NT2/D1 (cell line): ENCODE results near the gene CDH4.

ENCODE experiments used
- DNase-seq: peaks from one replicate; pipeline ENCODE4 v3.0.0-alpha.2; 2011; ENCODE audit warnings: low read depth, low spot score
- H3K27me3 ChIP-seq: 2 replicates; pipeline ENCODE4 v1.6.0; 2011; ENCODE audit warnings: mild to moderate bottlenecking; ENCODE audit not compliant: insufficient read length, insufficient read depth
- H3K36me3 ChIP-seq: 2 replicates; pipeline ENCODE4 v1.6.1; 2011; ENCODE audit warnings: mild to moderate bottlenecking, low read length, mixed read lengths; ENCODE audit not compliant: insufficient read depth, insufficient read length
- H3K4me1 ChIP-seq: 2 replicates; pipeline ENCODE4 v1.5.1; 2011; ENCODE audit not compliant: insufficient read depth, insufficient read length
- H3K4me3 ChIP-seq: 2 replicates; pipeline ENCODE4 v1.5.1; 2011; ENCODE audit warnings: low read depth; ENCODE audit not compliant: insufficient read length
- H3K9ac ChIP-seq: 2 replicates; pipeline ENCODE4 v1.6.0; 2011; ENCODE audit warnings: low read depth; ENCODE audit not compliant: insufficient read length
- H3K9me3 ChIP-seq: 2 replicates; pipeline ENCODE4 v1.5.1; 2011; ENCODE audit warnings: mild to moderate bottlenecking, low read length; ENCODE audit not compliant: insufficient read depth
- SUZ12 ChIP-seq: IDR thresholded peaks from 2 replicates; pipeline ENCODE4 v1.6.1; 2011; ENCODE audit not compliant: insufficient read length, insufficient read depth; ENCODE audit errors: extremely low read depth
- YY1 ChIP-seq: IDR thresholded peaks from 2 replicates; pipeline ENCODE4 v1.6.1; 2011; ENCODE audit not compliant: insufficient read length, insufficient read depth
- ZNF274 ChIP-seq: IDR thresholded peaks from 2 replicates; pipeline ENCODE4 v1.6.1; 2011; ENCODE audit warnings: mild to moderate bottlenecking, low read depth, low read length

The CDH4 gene

GRCh38 chr20:61539706-61540360 lies 287.8 kb downstream of the CDH4 start:
- no peak for DNase-seq
- no peaks in the 10 kb centered on the region for H3K36me3 ChIP-seq
- peaks cover 26% of the 10 kb centered on the region for H3K27me3 ChIP-seq
- H3K9me3 ChIP-seq = 0 out of 2 replicates have a peak, but pooled peaks cover 3% of the 10 kb centered on the region
- peaks cover 9% of the 10 kb centered on the region for H3K4me1 ChIP-seq
- no peak overlapping the region for H3K4me3 ChIP-seq
- TF ChIP-seq ZNF274 = no peak
- TF ChIP-seq YY1 = no peak
- TF ChIP-seq SUZ12 = no peak
- no peak overlapping the region for H3K9ac ChIP-seq

GRCh38 chr20:61541537-61541936 lies 289.5 kb downstream of the CDH4 start:
- H3K9me3 ChIP-seq = 0 out of 2 replicates have a peak, but pooled peaks cover 3% of the 10 kb centered on the region
- peaks cover 31% of the 10 kb centered on the region for H3K27me3 ChIP-seq
- H3K4me1 ChIP-seq = peaks cover 7% of the 10 kb centered on the region
- no peaks in the 10 kb centered on the region for H3K36me3 ChIP-seq
- H3K9ac ChIP-seq = no peak overlapping the region
- TF ChIP-seq SUZ12 (no peak), ZNF274 (no peak), YY1 (no peak)
- H3K4me3 ChIP-seq = no peak overlapping the region
- DNase-seq = no peak

GRCh38 chr20:61543086-61543485 lies 291.0 kb downstream of the CDH4 start:
- H3K27me3 ChIP-seq = peaks cover 31% of the 10 kb centered on the region
- H3K4me1 ChIP-seq = peaks cover 7% of the 10 kb centered on the region
- H3K4me3 ChIP-seq = no peak overlapping the region
- 0 out of 2 replicates have a peak, but pooled peaks cover 3% of the 10 kb centered on the region for H3K9me3 ChIP-seq
- no peaks in the 10 kb centered on the region for H3K36me3 ChIP-seq
- TF ChIP-seq YY1 (no peak), SUZ12 (no peak), ZNF274 (no peak)
- DNase-seq = no peak
- H3K9ac ChIP-seq = no peak overlapping the region

- no peak for TF ChIP-seq YY1
- Histone ChIP-seq H3K9me3 (0 out of 2 replicates have a peak, but pooled peaks cover 3% of the 10 kb centered on the region), H3K36me3 (no peaks in the 10 kb centered on the region), H3K9ac (no peak overlapping the region), H3K4me1 (no peaks in the 10 kb centered on the region), H3K27me3 (peaks cover 38% of the 10 kb centered on the region), H3K4me3 (no peak overlapping the region)
- DNase-seq = no peak
Observed at GRCh38 chr20:61543931-61544745, 292.1 kb downstream of the CDH4 start.

- no peak for TF ChIP-seq ZNF274
- no peak for TF ChIP-seq SUZ12
- no peak for TF ChIP-seq YY1
- DNase-seq = no peak
- Histone ChIP-seq H3K36me3 (no peaks in the 10 kb centered on the region), H3K4me1 (no peaks in the 10 kb centered on the region), H3K27me3 (peaks cover 48% of the 10 kb centered on the region), H3K9me3 (0 out of 2 replicates have a peak, but pooled peaks cover 3% of the 10 kb centered on the region), H3K4me3 (no peak overlapping the region), H3K9ac (no peak overlapping the region)
Observed at GRCh38 chr20:61544910-61545889, 293.1 kb downstream of the CDH4 start.

- no peak for TF ChIP-seq SUZ12
- no peak for TF ChIP-seq ZNF274
- TF ChIP-seq YY1 = no peak
- Histone ChIP-seq H3K9ac (no peak overlapping the region), H3K4me3 (no peak overlapping the region), H3K9me3 (peaks cover 12% of the 10 kb centered on the region), H3K4me1 (no peaks in the 10 kb centered on the region), H3K27me3 (peaks cover 45% of the 10 kb centered on the region), H3K36me3 (no peaks in the 10 kb centered on the region)
- no peak for DNase-seq
Observed at GRCh38 chr20:61546641-61547040, 294.6 kb downstream of the CDH4 start.

GRCh38 chr20:61548069-61548468 lies 296.0 kb downstream of the CDH4 start:
- no peak overlapping the region for H3K4me3 ChIP-seq
- no peaks in the 10 kb centered on the region for H3K36me3 ChIP-seq
- no peak for TF ChIP-seq SUZ12
- no peak for TF ChIP-seq ZNF274
- TF ChIP-seq YY1 = no peak
- H3K4me1 ChIP-seq = no peaks in the 10 kb centered on the region
- H3K27me3 ChIP-seq = peaks cover 46% of the 10 kb centered on the region
- H3K9me3 ChIP-seq = peaks cover 23% of the 10 kb centered on the region
- no peak for DNase-seq
- no peak overlapping the region for H3K9ac ChIP-seq
